GM12878 (cell line): Measurements from ENCODE around the gene ZNF543. TPM values are rescaled to one million over a fixed set of nuclear protein-coding genes. Genes with fewer than 3 reads are reported as not detected.

Source experiments
- CREM ChIP-seq: IDR thresholded peaks from 2 replicates; pipeline ENCODE4 v1.6.1; 2014; ENCODE audit warnings: antibody characterized with exemption, low read depth
- E2F8 ChIP-seq: fragments of 450-650 bp; IDR thresholded peaks from 2 replicates; pipeline ENCODE4 v1.6.1; 2018; ENCODE audit warnings: mild to moderate bottlenecking, low read depth, moderate library complexity; ENCODE audit not compliant: partially characterized antibody
- EGR1 ChIP-seq, 2 experiments: IDR thresholded peaks; 1 replicate in 1 of 2; 2 replicates in 1 of 2; pipeline ENCODE4 v1.6.1; 2011 to 2012; ENCODE audit warnings: low read depth in 2 of 2, low read length in 2 of 2, borderline replicate concordance in 1 of 2, mild to moderate bottlenecking in 1 of 2, moderate library complexity in 1 of 2
- HDAC2 ChIP-seq: fragments of 200-600 bp; sonication (generic); IDR thresholded peaks from 2 replicates; pipeline ENCODE4 v1.6.1; 2017
- KDM1A ChIP-seq: fragments of 200-600 bp; sonication (generic); IDR thresholded peaks from 2 replicates; pipeline ENCODE4 v1.6.1; 2016; ENCODE audit warnings: borderline replicate concordance
- MTA3 ChIP-seq: IDR thresholded peaks from 2 replicates; pipeline ENCODE4 v1.6.1; 2012; ENCODE audit warnings: low read length, inconsistent platforms, borderline replicate concordance
- MYC ChIP-seq: IDR thresholded peaks from 2 replicates; pipeline ENCODE4 v1.6.1; 2011; ENCODE audit warnings: mild to moderate bottlenecking, low read length, moderate library complexity, inconsistent platforms; ENCODE audit not compliant: insufficient read depth, insufficient replicate concordance, insufficient read length, severe bottlenecking
- PAX5 ChIP-seq: IDR thresholded peaks from 2 replicates; pipeline ENCODE4 v1.6.1; 2011; ENCODE audit warnings: low read depth, low read length, borderline replicate concordance
- PML ChIP-seq: IDR thresholded peaks from 2 replicates; pipeline ENCODE4 v1.6.1; 2012; ENCODE audit warnings: low read length, inconsistent platforms
- POLR2A ChIP-seq: IDR thresholded peaks from 2 replicates; pipeline ENCODE4 v1.6.1; 2011; ENCODE audit warnings: low read depth, mild to moderate bottlenecking, low read length
- PRDM15 ChIP-seq: fragments of 450-650 bp; formaldehyde crosslinking; IDR thresholded peaks from 2 replicates; pipeline ENCODE4 v1.4.0; 2020; ENCODE audit warnings: mild to moderate bottlenecking, moderate library complexity
- REST ChIP-seq: IDR thresholded peaks from 2 replicates; pipeline ENCODE4 v1.6.1; 2012; ENCODE audit warnings: mild to moderate bottlenecking, low read depth, low read length
- SIN3A ChIP-seq: IDR thresholded peaks from 2 replicates; pipeline ENCODE4 v1.6.1; 2012; ENCODE audit warnings: low read depth, low read length, improper control_type of control experiment
- YBX1 ChIP-seq: fragments of 450-650 bp; IDR thresholded peaks from 2 replicates; pipeline ENCODE4 v1.6.1; 2016; ENCODE audit warnings: antibody characterized with exemption
- ZNF622 ChIP-seq: fragments of 450-650 bp; IDR thresholded peaks from 2 replicates; pipeline ENCODE4 v1.6.1; 2017; ENCODE audit warnings: mild to moderate bottlenecking, inconsistent platforms
- ZNF687 ChIP-seq: fragments of 450-650 bp; IDR thresholded peaks from 2 replicates; pipeline ENCODE4 v1.6.1; 2017; ENCODE audit warnings: mild to moderate bottlenecking, moderate library complexity
- polyA plus RNA-seq, 11 experiments: library from polyadenylated mRNA; depleted of rRNA in 4 of 11; unstranded in 6 of 11; stranded (reverse) in 5 of 11; fragments of >200 nt; fragmentation: Nextera tagmentation in 4 of 11; fragmentation: Illumina TruSeq in 1 of 11; extraction: Ambion mirVana in 4 of 11; extraction: Trizol in 1 of 11; gene quantifications; 1 replicate in 1 of 11; 2 replicates in 10 of 11; pipeline versions ENCODE4 v1.2.1 to v1.2.3, GENCODE V29; 2011 to 2016; ENCODE audit warnings: inconsistent platforms in 2 of 11, missing spikeins in 2 of 11, low read depth in 1 of 11
- total RNA-seq, 4 experiments: library from RNA; depleted of rRNA in 3 of 4; stranded (reverse); fragments of >200 nt in 3 of 4; fragmentation: Illumina TruSeq in 1 of 4; extraction: Trizol in 1 of 4; gene quantifications; 2 replicates each; pipeline versions ENCODE4 v1.2.1 to v1.2.3, GENCODE V29; 2013 to 2021

Gene ZNF543
- total and polyA plus RNA-seq, 10 of the 15 experiments (the other 5 are each of a cell fraction or from before 2014, with no cell fraction given): 0.53 to 9.0 (median 3.5) TPM

GRCh38 chr19:57279418-57280164 lies 40.7 kb upstream of the ZNF543 start (continued):
- TF ChIP-seq E2F8 (no peak), PML (peak; percentile 84; the same call in 1 of the 2 replicates), CREM (peak; percentile 78), PAX5 (no peak), HDAC2 (no peak), REST (no peak), SIN3A (peak; percentile 81; the same call in 1 of the 2 replicates), KDM1A (no peak), POLR2A (no peak), YBX1 (no peak), EGR1 (IDR thresholded peaks at IDR 0.05; ENCODE audit: borderline replicate concordance in 1 of 2, low read depth in 2 of 2, low read length in 2 of 2) (no peak), MTA3 (no peak), PRDM15 (no peak), MYC (peak; percentile 92), ZNF622 (no peak), ZNF687 (peak; percentile 48)
